Stomach (tissue), 9 donors: Measurements from ENCODE around the gene SUSD5. TPM values are rescaled to one million over a fixed set of nuclear protein-coding genes. Genes with fewer than 3 reads are reported as not detected.
A peak's percentile ranks its signal among the peaks of the same experiment; 100 is the strongest.

Source experiments
- DNase-seq, 2 donors: peaks; one replicate each; pipeline versions ENCODE4 v3.0.0 to v3.0.0-alpha.2; 2013 to 2019
- H3K27ac ChIP-seq, 5 donors: fragments of 200-600 bp in 4 of 5; sonication (generic) in 4 of 5; one replicate each; pipeline ENCODE4 v1.5.1; 2013 to 2019; ENCODE audit warnings: mild to moderate bottlenecking in 1 of 5, moderate library complexity in 1 of 5
- H3K27me3 ChIP-seq, 3 donors: fragments of 200-600 bp; sonication (generic); one replicate each; pipeline ENCODE4 v1.5.1; 2017 to 2019; ENCODE audit warnings: mixed run types in 1 of 3
- H3K36me3 ChIP-seq, 4 donors: fragments of 200-600 bp; sonication (generic); 1 replicate in 3 of 4; 2 replicates in 1 of 4; pipeline ENCODE4 v1.5.1; 2016 to 2019
- H3K4me1 ChIP-seq, 4 donors: fragments of 200-600 bp; sonication (generic); one replicate each; pipeline ENCODE4 v1.5.1; 2016 to 2019
- H3K4me3 ChIP-seq, 4 donors: fragments of 200-600 bp; sonication (generic) in 3 of 4; one replicate each; pipeline ENCODE4 v1.5.1; 2016 to 2019; ENCODE audit warnings: mild to moderate bottlenecking in 1 of 4
- H3K9me3 ChIP-seq, 4 donors: fragments of 200-600 bp; sonication (generic); one replicate each; pipeline ENCODE4 v1.5.1; 2016 to 2019
- EP300 ChIP-seq: sonication (generic); formaldehyde crosslinking; IDR thresholded peaks from one replicate; pipeline ENCODE4 v1.6.1; 2017; ENCODE audit warnings: antibody characterized with exemption
- POLR2A ChIP-seq, 4 donors: fragments of 450-650 bp; IDR thresholded peaks; one replicate each; pipeline ENCODE4 v1.6.1; 2016; ENCODE audit warnings: antibody characterized with exemption in 4 of 4, control low read depth in 2 of 4, mild to moderate bottlenecking in 1 of 4, moderate library complexity in 1 of 4
- POLR2AphosphoS5 ChIP-seq, 3 donors: sonication (generic); formaldehyde crosslinking; IDR thresholded peaks; one replicate each; pipeline ENCODE4 v1.6.1; 2016; ENCODE audit warnings: antibody characterized with exemption in 3 of 3
- WGBS, 5 donors: extraction: QIAGEN DNeasy Blood & Tissue Kit in 3 of 5; methylation state at CpG; one replicate each; pipeline versions ENCODE4 v1.1.5 to v1.1.7; 2013 to 2018; 5-methylcytosine and 5-hydroxymethylcytosine counted together
- intact Hi-C: fragments of 100-400 bp; cut with DNase I; formaldehyde crosslinking; loops from one replicate; pipeline ENCODE4 v1.15.1; 2023; ENCODE audit warnings: low total_unique reads
- polyA plus RNA-seq, 3 donors: library from polyadenylated mRNA; stranded (reverse); fragments of 200-250 nt; gene quantifications; one replicate each; pipeline ENCODE4 v1.2.3, GENCODE V29; 2013
- total RNA-seq, 5 donors: library from RNA; depleted of rRNA; stranded (reverse); fragments of >200 nt; gene quantifications; one replicate each; pipeline versions ENCODE4 v1.1.0 to v1.2.3, GENCODE V29; 2014 to 2016
- TF ChIP-seq, protein P1 (sequence below), 7 experiments: fragments of 450-650 bp in 4 of 7; fragments of 200-600 bp in 3 of 7; sonication (generic) in 3 of 7; IDR thresholded peaks; one replicate each; pipeline ENCODE4 v1.5.1; 2016 to 2019; ENCODE audit warnings: antibody characterized with exemption in 7 of 7, control low read depth in 2 of 7, mild to moderate bottlenecking in 1 of 7
- donor health status: healthy with polysubstance abuse.
- donor health status: Bipolar disorder and iron deficiency.
- donor health status: healthy.

Gene SUSD5
- total and polyA plus RNA-seq, 8 donors, result 0.25 to 4.6 (median 0.58) TPM; not detected in 3

GRCh38 chr3:33229066-33229465, 10.5 kb upstream of the SUSD5 start:
- no peaks in the 10 kb centered on the region for H3K36me3 ChIP-seq
- DNase-seq, result no peak
- no peaks in the 10 kb centered on the region for H3K4me1 ChIP-seq
- H3K27me3 ChIP-seq, result no peaks in the 10 kb centered on the region
- H3K9me3 ChIP-seq, result no peaks in the 10 kb centered on the region
- intact Hi-C loops, result no loop called here
- no peak overlapping the region for H3K4me3 ChIP-seq
- TF ChIP-seq, protein P1, sequence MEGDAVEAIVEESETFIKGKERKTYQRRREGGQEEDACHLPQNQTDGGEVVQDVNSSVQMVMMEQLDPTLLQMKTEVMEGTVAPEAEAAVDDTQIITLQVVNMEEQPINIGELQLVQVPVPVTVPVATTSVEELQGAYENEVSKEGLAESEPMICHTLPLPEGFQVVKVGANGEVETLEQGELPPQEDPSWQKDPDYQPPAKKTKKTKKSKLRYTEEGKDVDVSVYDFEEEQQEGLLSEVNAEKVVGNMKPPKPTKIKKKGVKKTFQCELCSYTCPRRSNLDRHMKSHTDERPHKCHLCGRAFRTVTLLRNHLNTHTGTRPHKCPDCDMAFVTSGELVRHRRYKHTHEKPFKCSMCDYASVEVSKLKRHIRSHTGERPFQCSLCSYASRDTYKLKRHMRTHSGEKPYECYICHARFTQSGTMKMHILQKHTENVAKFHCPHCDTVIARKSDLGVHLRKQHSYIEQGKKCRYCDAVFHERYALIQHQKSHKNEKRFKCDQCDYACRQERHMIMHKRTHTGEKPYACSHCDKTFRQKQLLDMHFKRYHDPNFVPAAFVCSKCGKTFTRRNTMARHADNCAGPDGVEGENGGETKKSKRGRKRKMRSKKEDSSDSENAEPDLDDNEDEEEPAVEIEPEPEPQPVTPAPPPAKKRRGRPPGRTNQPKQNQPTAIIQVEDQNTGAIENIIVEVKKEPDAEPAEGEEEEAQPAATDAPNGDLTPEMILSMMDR (IDR thresholded peaks at IDR 0.05), result no peak
- no peak for TF ChIP-seq POLR2A (IDR thresholded peaks at IDR 0.05)
- no peak for TF ChIP-seq EP300
- no peak overlapping the region for H3K27ac ChIP-seq
- WGBS, 5 donors, result 53 to 56% (median 54%) methylated on average over 3 of the region's 3 CpGs

DNA sequence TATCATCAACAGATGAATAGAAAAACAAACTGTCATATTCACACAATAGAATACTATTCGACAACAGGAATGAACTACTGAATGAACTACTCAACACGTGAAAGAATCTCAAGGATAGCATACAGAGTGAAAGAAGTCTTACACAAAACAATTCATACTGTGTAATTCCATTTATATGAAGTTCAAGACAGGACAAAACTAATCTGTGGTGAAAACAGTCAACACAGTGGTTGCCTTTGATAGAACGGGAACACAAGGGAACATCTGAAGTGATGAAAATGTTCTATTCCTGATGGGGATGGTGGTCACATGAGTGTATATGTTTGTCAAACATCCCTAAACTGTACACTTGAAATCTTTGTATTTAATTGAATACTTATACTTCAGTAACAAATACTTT, 2.6 kb upstream of the SUSD5 start:
- Histone ChIP-seq H3K9me3 (no peaks in the 10 kb centered on the region), H3K27me3 (peaks cover 0 to 48% (median 20%) of the 10 kb centered on the region in 3 donors), H3K4me3 (no peak overlapping the region), H3K27ac (no peak overlapping the region), H3K4me1 (peaks cover 13 to 19% (median 14%) of the 10 kb centered on the region in 4 donors), H3K36me3 (no peaks in the 10 kb centered on the region)
- TF ChIP-seq POLR2A (IDR thresholded peaks at IDR 0.05), result no peak
- TF ChIP-seq, protein P1 (IDR thresholded peaks at IDR 0.05), result no peak
- no peak for TF ChIP-seq POLR2AphosphoS5 (IDR thresholded peaks at IDR 0.05)
- no peak for TF ChIP-seq EP300
- no peak for DNase-seq
- intact Hi-C loops, result no loop called here
- 72 to 82% (median 81%) methylated on average over 3 of the region's 3 CpGs for whole genome bisulfite sequencing, 5 donors

- intact Hi-C loops, result no loop called here
- TF ChIP-seq POLR2AphosphoS5 (IDR thresholded peaks at IDR 0.05) (no peak), EP300 (no peak), POLR2A (IDR thresholded peaks at IDR 0.05) (no peak)
- TF ChIP-seq, protein P1 (IDR thresholded peaks at IDR 0.05), result no peak
- no peak for DNase-seq
- Histone ChIP-seq H3K27me3 (peaks cover 0 to 61% (median 23%) of the 10 kb centered on the region in 3 donors), H3K36me3 (no peaks in the 10 kb centered on the region), H3K9me3 (no peaks in the 10 kb centered on the region), H3K4me1 (peaks cover 13 to 19% (median 14%) of the 10 kb centered on the region in 4 donors), H3K27ac (peak overlapping the region in 1 of 5 donors; percentile 7), H3K4me3 (peak overlapping the region; percentile 42 to 53 (median 46))
- 9 to 15% (median 13%) methylated on average over 15 of the region's 15 CpGs for WGBS, 5 donors
These were observed 521 bp upstream of the SUSD5 start for GRCh38 chr3:33219175-33219487.

GRCh38 chr3:33217866-33218445, 654 bp downstream of the SUSD5 start:
- Histone ChIP-seq H3K4me3 (peak overlapping the region; percentile 42 to 53 (median 46)), H3K27me3 (peaks cover 0 to 61% (median 23%) of the 10 kb centered on the region in 3 donors), H3K9me3 (no peaks in the 10 kb centered on the region), H3K27ac (no peak overlapping the region), H3K36me3 (no peaks in the 10 kb centered on the region), H3K4me1 (peaks cover 13 to 19% (median 14%) of the 10 kb centered on the region in 4 donors)
- WGBS, 5 donors, result 3 to 6% (median 3%) methylated on average over 18 to 19 of the region's 19 CpGs
- TF ChIP-seq POLR2AphosphoS5 (IDR thresholded peaks at IDR 0.05) (no peak), EP300 (no peak), POLR2A (IDR thresholded peaks at IDR 0.05) (no peak)
- TF ChIP-seq, protein P1 (IDR thresholded peaks at IDR 0.05), result no peak
- peak in 1 of 2 donors; percentile 9 for DNase-seq
- intact Hi-C loops, result no loop called here
